HepG2 (cell line): ENCODE measurements around the gene FOXD1. TPM values are rescaled to one million over a fixed set of nuclear protein-coding genes. Genes with fewer than 3 reads are reported as not detected.

ENCODE experiments used
- ATAC-seq: fragments of 200-7000 bp; cut with Tn5 transposase; 3 replicates; pipeline ENCODE4 v1.9.1; 2020; ENCODE audit warnings: mild to moderate bottlenecking, moderate library complexity
- BruUV-seq: library from RNA; stranded (reverse); fragments of 400-500 nt; replicated peaks from 2 replicates; lab custom pipeline; 2021; lab: Mats Ljungman, UMichigan
- CTCF ChIA-PET: fragments of 300-600 bp; formaldehyde crosslinking; extraction: SDS; loops from one replicate; lab custom pipeline; 2021; ENCODE audit warnings: low total read pairs, inconsistent platforms, low intra/inter-chr PET ratio; lab: Yijun Ruan, JAX
- POLR2A ChIA-PET: fragments of 350-600 bp; sonication (Branson Sonifier 250); formaldehyde crosslinking; loops from one replicate; lab custom pipeline; 2020; ENCODE audit warnings: antibody characterized with exemption, inconsistent platforms; lab: Yijun Ruan, JAX
- DNase-seq: peaks from one replicate; pipeline ENCODE4 v3.0.0-alpha.2; 2015; ENCODE audit warnings: low spot score
- FAIRE-seq: peaks from 3 replicates; lab custom pipeline; 2011; peaks lifted over from hg19 to GRCh38; lab: Jason Lieb, UNC
- H2AFZ ChIP-seq: one replicate; pipeline ENCODE4 v1.6.1; 2011; ENCODE audit warnings: low read length, inconsistent platforms
- H3K27ac ChIP-seq: fragments of 300-600 bp; 3 replicates; pipeline ENCODE4 v1.8.0; 2011; ENCODE audit warnings: mixed run types, mild to moderate bottlenecking, mixed read lengths, low read length, inconsistent platforms; ENCODE audit not compliant: insufficient read depth; ENCODE audit errors: extremely low read length
- H3K27me3 ChIP-seq, 2 experiments: fragments of 200-600 bp in 1 of 2; 2 replicates in 1 of 2; 3 replicates in 1 of 2; pipeline versions ENCODE4 v1.6.0 to v1.8.0; 2011; ENCODE audit warnings: low read length in 2 of 2, mild to moderate bottlenecking in 2 of 2, moderate library complexity in 2 of 2, inconsistent platforms in 1 of 2; ENCODE audit not compliant: insufficient read depth in 2 of 2, control insufficient read depth in 1 of 2
- H3K36me3 ChIP-seq, 2 experiments: fragments of 200-600 bp in 1 of 2; replicated peaks in 1 of 2; 2 replicates in 1 of 2; 3 replicates in 1 of 2; pipeline versions ENCODE4 v1.5.1 to v1.8.0; 2011; ENCODE audit warnings: low read length in 2 of 2, inconsistent platforms in 1 of 2; ENCODE audit not compliant: insufficient read depth in 2 of 2, control insufficient read depth in 1 of 2
- H3K4me1 ChIP-seq: 2 replicates; pipeline ENCODE4 v1.5.1; 2012; ENCODE audit warnings: low read length, inconsistent platforms; ENCODE audit not compliant: insufficient read depth
- H3K4me2 ChIP-seq: 2 replicates; pipeline ENCODE4 v1.6.0; 2011; ENCODE audit warnings: low read depth, low read length, inconsistent platforms
- H3K4me3 ChIP-seq, 3 experiments: fragments of 200-600 bp in 1 of 3; sonication (generic), shearing (Covaris generic) in 1 of 3; replicated peaks in 1 of 3; 2 replicates each; pipeline ENCODE4 v1.5.1; 2011 to 2016; ENCODE audit warnings: low read length in 3 of 3, inconsistent platforms in 2 of 3, low read depth in 2 of 3, mild to moderate bottlenecking in 2 of 3, control low read depth in 1 of 3, mixed read lengths in 1 of 3; ENCODE audit not compliant: insufficient read depth in 1 of 3
- H3K79me2 ChIP-seq: one replicate; pipeline ENCODE4 v1.6.1; 2011; ENCODE audit warnings: low read length, inconsistent platforms; ENCODE audit not compliant: insufficient read depth
- H3K9ac ChIP-seq: 2 replicates; pipeline ENCODE4 v1.6.0; 2011; ENCODE audit warnings: mild to moderate bottlenecking, low read depth, low read length, inconsistent platforms; ENCODE audit not compliant: insufficient read depth
- H3K9me3 ChIP-seq: 2 replicates; pipeline ENCODE4 v1.5.1; 2012; ENCODE audit warnings: mild to moderate bottlenecking, low read length
- H4K20me1 ChIP-seq: 2 replicates; pipeline ENCODE4 v1.6.0; 2011; ENCODE audit warnings: inconsistent platforms, mild to moderate bottlenecking, low read length, moderate library complexity; ENCODE audit not compliant: insufficient read depth
- MXD1 ChIP-seq: sonication (generic); formaldehyde crosslinking; IDR thresholded peaks from 2 replicates; pipeline ENCODE4 v1.4.0; 2020; ENCODE audit warnings: mild to moderate bottlenecking, missing genetic modification reagents
- MXI1 ChIP-seq: IDR thresholded peaks from 3 replicates; pipeline ENCODE4 v1.6.1; 2012; ENCODE audit warnings: low read depth, low read length, inconsistent platforms, borderline replicate concordance
- ZBTB25 ChIP-seq: IDR thresholded peaks from 2 replicates; pipeline ENCODE4 v1.6.1; 2018; ENCODE audit warnings: missing genetic modification reagents
- ZC3H13 ChIP-seq: sonication (generic); formaldehyde crosslinking; IDR thresholded peaks from 2 replicates; pipeline ENCODE4 v1.8.1; 2023; ENCODE audit warnings: mild to moderate bottlenecking, missing genetic modification reagents, moderate library complexity
- ZNF160 ChIP-seq: sonication (generic); formaldehyde crosslinking; IDR thresholded peaks from 2 replicates; pipeline ENCODE4 v1.8.0; 2022; ENCODE audit warnings: mild to moderate bottlenecking, inconsistent platforms, missing genetic modification reagents
- ZNF205 ChIP-seq: IDR thresholded peaks from 2 replicates; pipeline ENCODE4 v1.6.1; 2018; ENCODE audit warnings: missing biosample characterization, missing genetic modification reagents
- ZNF337 ChIP-seq: sonication (generic); formaldehyde crosslinking; IDR thresholded peaks from 2 replicates; pipeline ENCODE4 v1.5.1; 2020; ENCODE audit warnings: missing genetic modification reagents, low read depth, mild to moderate bottlenecking, borderline replicate concordance
- WGBS: methylation state at CpG from one replicate; pipeline ENCODE4 v1.1.6; 2017; ENCODE audit warnings: low lambda C conversion rate; 5-methylcytosine and 5-hydroxymethylcytosine counted together
- in situ Hi-C: cut with HindIII; loops from 2 replicates; pipeline ENCODE4 v1.10.0; 2017; ENCODE audit warnings: low pct_unique_long_range_greater_than_20kb; ENCODE audit not compliant: extremely low pct_ligation_motif_present
- intact Hi-C: fragments of 100-400 bp; cut with micrococcal nuclease; formaldehyde crosslinking; loops from one replicate; pipeline ENCODE4 v1.10.0; 2022; ENCODE audit not compliant: unreplicated experiment
- polyA plus RNA-seq, 8 experiments: library from polyadenylated mRNA; depleted of rRNA in 3 of 8; stranded (reverse) in 7 of 8; unstranded in 1 of 8; fragments of >200 nt; fragmentation: Illumina TruSeq in 4 of 8; extraction: Trizol in 4 of 8; gene quantifications; 2 replicates each; pipeline versions ENCODE4 v1.2.1 to v1.2.3, GENCODE V29; 2011 to 2016; ENCODE audit warnings: low read depth in 4 of 8, missing spikeins in 1 of 8, mixed read lengths in 1 of 8; ENCODE audit not compliant: insufficient read depth in 1 of 8
- total RNA-seq, 5 experiments: library from RNA; depleted of rRNA; stranded (reverse); fragments of >200 nt; fragmentation: Illumina TruSeq; extraction: Trizol; gene quantifications; 2 replicates each; pipeline ENCODE4 v1.2.3, GENCODE V29; 2016; ENCODE audit warnings: low read depth in 1 of 5

Gene FOXD1
- total and polyA plus RNA-seq, 2 of the 13 experiments (the other 11 are each of a cell fraction or from before 2014, with no cell fraction given), result 0.04 to 0.05 TPM

GRCh38 chr5:73419465-73420390, 28.8 kb downstream of the FOXD1 start (continued):
- TF ChIP-seq ZNF205 (no peak), ZNF160 (CRISPR knock-in tag) (no peak), ZC3H13 (no peak), MXI1 (no peak), ZNF337 (CRISPR knock-in tag) (no peak), MXD1 (no peak)
- TF ChIP-seq, all 625 proteins: peak for 3

DNA sequence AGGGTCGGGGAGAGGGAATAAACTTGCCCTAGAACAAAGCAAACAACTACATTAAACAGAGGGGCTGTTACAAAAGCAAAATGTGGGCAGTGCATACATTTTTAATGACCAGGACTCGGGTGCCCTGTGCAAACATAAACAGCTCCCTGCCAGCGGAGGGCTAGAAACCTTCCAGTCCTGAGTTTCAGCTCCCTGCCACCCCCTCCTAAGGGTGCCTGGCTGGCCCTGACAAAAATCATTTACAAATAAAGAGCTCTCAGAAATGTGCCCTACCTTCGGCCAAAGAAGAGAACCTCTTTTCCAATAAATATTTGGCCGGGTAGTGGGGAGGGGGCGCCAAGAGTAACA, 29.5 kb downstream of the FOXD1 start:
- H2AFZ ChIP-seq, result no peak overlapping the region
- FAIRE-seq (no peak), ATAC-seq (no peak; the same call in 2 of the 3 replicates), DNase-seq (no peak)
- in situ Hi-C loops, result no loop called here
- H3K9ac ChIP-seq, result no peak overlapping the region
- no peak overlapping the region for H3K4me3 ChIP-seq
- CTCF ChIA-PET, result no interaction called here
- no peaks in the 10 kb centered on the region for H3K79me2 ChIP-seq
- H3K27ac ChIP-seq, result no peak overlapping the region
- intact Hi-C loops, result no loop called here
- H3K9me3 ChIP-seq, result no peaks in the 10 kb centered on the region
- peaks cover 6 to 58% of the 10 kb centered on the region in 2 experiments for H3K27me3 ChIP-seq
- no peak for TF ChIP-seq ZBTB25 (CRISPR knock-in tag)
- no peaks in the 10 kb centered on the region for H3K36me3 ChIP-seq
- no TSS peak for BruUV-seq
- no peaks in the 10 kb centered on the region for H4K20me1 ChIP-seq
- POLR2A ChIA-PET, result no interaction called here
- no peaks in the 10 kb centered on the region for H3K4me1 ChIP-seq
- H3K4me2 ChIP-seq, result 0 out of 2 replicates have a peak overlapping the region, but pooled peaks have one; percentile 27
- WGBS, result 11% methylated on average over 6 of the region's 6 CpGs
